HK-2 (cell line): ENCODE data around the gene MRPS34.

Experiments used
- DNase-seq: peaks from one replicate; pipeline ENCODE4 v3.0.0-alpha.2; 2018; ENCODE audit not compliant: unreplicated experiment

MRPS34 gene

GRCh38 chr16:1781758-1782407 lies 8.9 kb upstream of the MRPS34 start:
- DNase-seq: peak; percentile 49

- no peak for DNase-seq
These were observed 8.3 kb upstream of the MRPS34 start for GRCh38 chr16:1781254-1781653.

- no peak for DNase-seq
These were observed 7.7 kb upstream of the MRPS34 start for GRCh38 chr16:1780677-1781072.

GRCh38 chr16:1779741-1780676 lies 7.1 kb upstream of the MRPS34 start:
- DNase-seq: no peak

GRCh38 chr16:1779234-1779701 lies 6.3 kb upstream of the MRPS34 start:
- DNase-seq: no peak

- DNase-seq: no peak
These were observed 5.6 kb upstream of the MRPS34 start for GRCh38 chr16:1778200-1779179.

GRCh38 chr16:1777375-1778199 lies 4.7 kb upstream of the MRPS34 start:
- no peak for DNase-seq

- no peak for DNase-seq
These were observed 4.0 kb upstream of the MRPS34 start for GRCh38 chr16:1776991-1777374.

GRCh38 chr16:1776672-1776955 lies 3.7 kb upstream of the MRPS34 start:
- no peak for DNase-seq

- DNase-seq: no peak
These were observed 3.1 kb upstream of the MRPS34 start for GRCh38 chr16:1775846-1776671.

- no peak for DNase-seq
These were observed 2.3 kb upstream of the MRPS34 start for GRCh38 chr16:1775006-1775845.

- no peak for DNase-seq
These were observed 1.5 kb upstream of the MRPS34 start for GRCh38 chr16:1774448-1774780.

GRCh38 chr16:1773703-1774447 lies 941 bp upstream of the MRPS34 start:
- DNase-seq: peak; percentile 40

GRCh38 chr16:1772362-1772907 lies 499 bp downstream of the MRPS34 start, which contains the start of gene EME2:
EME2 (plus strand) TSS chr16:1772810; CDS start chr16:1773228, 418 bp downstream.
- DNase-seq: peak; percentile 36

GRCh38 chr16:1771864-1772361 lies 1.0 kb downstream of the MRPS34 start:
- no peak for DNase-seq

- peak; percentile 62 for DNase-seq
These were observed 1.6 kb downstream of the MRPS34 start, which contains the start of gene NME3 for GRCh38 chr16:1771188-1771863. NME3 (minus strand) TSS chr16:1771543; CDS start chr16:1771534, 9 bp downstream.
